ENCODE results near the gene IGSF8.

- no peak for TF ChIP-seq RAD21 (IDR thresholded peaks at IDR 0.05 in 1 of 2, conservative IDR thresholded peaks at IDR 0.05 in 1 of 2; ENCODE audit: low read depth in 2 of 2, low read length in 2 of 2)
- TF ChIP-seq YY1 (IDR thresholded peaks at IDR 0.05; ENCODE audit: low read depth, low read length), result no peak
- no peak for TF ChIP-seq USF2 (IDR thresholded peaks at IDR 0.05; ENCODE audit: low read length)
- no peak for TF ChIP-seq CREB1 (IDR thresholded peaks at IDR 0.05)
- no peak for TF ChIP-seq CTCF (IDR thresholded peaks at IDR 0.05; ENCODE audit: control extremely low read depth in 1 of 3, insufficient read depth in 1 of 3, low read depth in 1 of 3, low read length in 3 of 3)
- TF ChIP-seq CEBPB (IDR thresholded peaks at IDR 0.05; ENCODE audit: low read depth, low read length), result no peak
- no peak for TF ChIP-seq POLR2AphosphoS5 (IDR thresholded peaks at IDR 0.05; ENCODE audit: low read depth, low read length)
- no peak for TF ChIP-seq CHD2 (IDR thresholded peaks at IDR 0.05; ENCODE audit: low read length)
- TF ChIP-seq HDAC6 (IDR thresholded peaks at IDR 0.05; ENCODE audit: low read depth, low read length), result no peak
These were observed 5.4 kb downstream of the IGSF8 start for GRCh38 chr1:160093069-160093395.

Data from H1 (cell line).